Prostate gland (tissue), 2 donors: ENCODE results near the gene RPS6KA3. TPM values are rescaled to one million over a fixed set of nuclear protein-coding genes. Genes with fewer than 3 reads are reported as not detected.
A peak's percentile ranks its signal among the peaks of the same experiment; 100 is the strongest.

Experiments
- DNase-seq: peaks from one replicate; pipeline ENCODE4 v3.0.0-alpha.2; 2019; ENCODE audit warnings: low spot score
- H3K27ac ChIP-seq, 2 donors: fragments of 200-600 bp; sonication (generic); 2 replicates each; pipeline ENCODE4 v1.5.1; 2017 to 2019
- H3K27me3 ChIP-seq: fragments of 200-600 bp; sonication (generic); replicated peaks from 2 replicates; pipeline ENCODE4 v1.5.1; 2019; ENCODE audit not compliant: insufficient read depth
- H3K36me3 ChIP-seq, 2 donors: fragments of 200-600 bp; sonication (generic); 1 replicate in 1 of 2; 2 replicates in 1 of 2; pipeline versions ENCODE4 v1.5.1 to v1.8.1; 2017 to 2019
- H3K4me1 ChIP-seq: fragments of 200-600 bp; sonication (generic); replicated peaks from 2 replicates; pipeline ENCODE4 v1.5.1; 2019
- H3K4me3 ChIP-seq, 2 donors: fragments of 200-600 bp; sonication (generic); 2 replicates each; pipeline ENCODE4 v1.5.1; 2017 to 2019
- H3K9me3 ChIP-seq: fragments of 200-600 bp; sonication (generic); 2 replicates; pipeline ENCODE4 v1.5.1; 2017
- CTCF ChIP-seq, 4 experiments: fragments of 200-600 bp in 2 of 4; fragments of 450-650 bp in 2 of 4; sonication (generic) in 2 of 4; IDR thresholded peaks; 1 replicate in 3 of 4; 2 replicates in 1 of 4; pipeline ENCODE4 v1.5.1; 2016 to 2019; ENCODE audit warnings: antibody characterized with exemption in 4 of 4, mild to moderate bottlenecking in 2 of 4, moderate library complexity in 2 of 4
- POLR2A ChIP-seq: fragments of 450-650 bp; IDR thresholded peaks from one replicate; pipeline ENCODE4 v1.6.1; 2016; ENCODE audit warnings: antibody characterized with exemption, mild to moderate bottlenecking
- POLR2AphosphoS5 ChIP-seq: sonication (generic); formaldehyde crosslinking; IDR thresholded peaks from one replicate; pipeline ENCODE4 v1.6.1; 2017; ENCODE audit warnings: antibody characterized with exemption
- WGBS: methylation state at CpG from one replicate; pipeline ENCODE4 v1.1.5; 2018; 5-methylcytosine and 5-hydroxymethylcytosine counted together
- intact Hi-C: fragments of 100-400 bp; cut with DNase I; formaldehyde crosslinking; loops from one replicate; pipeline ENCODE4 v1.14.2; 2022
- total RNA-seq, 2 donors: library from RNA; depleted of rRNA; stranded (reverse); fragments of >200 nt; gene quantifications; one replicate each; pipeline ENCODE4 v1.1.0, GENCODE V29; 2016

RPS6KA3 gene
- total RNA-seq, 2 donors from 2014 or later: 19.8 to 52.8 TPM

- TF ChIP-seq POLR2AphosphoS5 (peak; percentile 56), CTCF (IDR thresholded peaks at IDR 0.05) (no peak)
- peak; percentile 33 for DNase-seq
- no peak overlapping the region for H3K4me3 ChIP-seq
Measured at GRCh38 chrX:20221902-20222301, 44.8 kb downstream of the RPS6KA3 start.

GRCh38 chrX:20218836-20219505 lies 47.7 kb downstream of the RPS6KA3 start:
- DNase-seq: no peak
- TF ChIP-seq POLR2A: no peak
- TF ChIP-seq CTCF (IDR thresholded peaks at IDR 0.05): no peak
- no peak for TF ChIP-seq POLR2AphosphoS5
- no peak overlapping the region for H3K4me3 ChIP-seq
- H3K27ac ChIP-seq: no peak overlapping the region
- no peaks in the 10 kb centered on the region for H3K4me1 ChIP-seq
- intact Hi-C loops: no loop called here
- H3K27me3 ChIP-seq: no peaks in the 10 kb centered on the region
- 46% methylated on average over 9 of the region's 9 CpGs for WGBS
- H3K36me3 ChIP-seq: no peaks in the 10 kb centered on the region
- no peaks in the 10 kb centered on the region for H3K9me3 ChIP-seq

More at GRCh38 chrX:20221902-20222301, 44.8 kb downstream of the RPS6KA3 start:
- no peaks in the 10 kb centered on the region for H3K36me3 ChIP-seq
- H3K4me1 ChIP-seq: no peaks in the 10 kb centered on the region
- H3K27me3 ChIP-seq: no peaks in the 10 kb centered on the region
- intact Hi-C loops: no loop called here
- H3K27ac ChIP-seq: no peak overlapping the region
- 61% methylated on average over 3 of the region's 3 CpGs for WGBS
- H3K9me3 ChIP-seq: no peaks in the 10 kb centered on the region

GRCh38 chrX:20217906-20218305 lies 48.8 kb downstream of the RPS6KA3 start:
- DNase-seq: no peak
- Histone ChIP-seq H3K27me3 (no peaks in the 10 kb centered on the region), H3K4me1 (no peaks in the 10 kb centered on the region), H3K36me3 (no peaks in the 10 kb centered on the region), H3K4me3 (no peak overlapping the region), H3K27ac (no peak overlapping the region), H3K9me3 (no peaks in the 10 kb centered on the region)
- no peak for TF ChIP-seq CTCF (IDR thresholded peaks at IDR 0.05)
- TF ChIP-seq POLR2AphosphoS5: no peak
- no peak for TF ChIP-seq POLR2A
- intact Hi-C loops: no loop called here
- WGBS: 22% methylated on average over 2 of the region's 2 CpGs

GRCh38 chrX:20217271-20217670 lies 49.4 kb downstream of the RPS6KA3 start:
- H3K27ac ChIP-seq: no peak overlapping the region
- no peaks in the 10 kb centered on the region for H3K27me3 ChIP-seq
- H3K36me3 ChIP-seq: no peaks in the 10 kb centered on the region
- H3K9me3 ChIP-seq: no peaks in the 10 kb centered on the region
- H3K4me1 ChIP-seq: no peaks in the 10 kb centered on the region
- intact Hi-C loops: no loop called here
- H3K4me3 ChIP-seq: no peak overlapping the region
- WGBS: 24% methylated on average over 1 of the region's 1 CpG
- no peak for DNase-seq
- TF ChIP-seq POLR2AphosphoS5: no peak
- no peak for TF ChIP-seq POLR2A
- TF ChIP-seq CTCF (IDR thresholded peaks at IDR 0.05): no peak

GRCh38 chrX:20215565-20215964 lies 51.1 kb downstream of the RPS6KA3 start:
- TF ChIP-seq POLR2AphosphoS5 (no peak), CTCF (IDR thresholded peaks at IDR 0.05) (no peak), POLR2A (no peak)
- intact Hi-C loops: no loop called here
- Histone ChIP-seq H3K9me3 (no peaks in the 10 kb centered on the region), H3K27ac (no peak overlapping the region), H3K36me3 (no peaks in the 10 kb centered on the region), H3K27me3 (no peaks in the 10 kb centered on the region), H3K4me3 (no peak overlapping the region), H3K4me1 (no peaks in the 10 kb centered on the region)
- no peak for DNase-seq
